ENCODE measurements around the gene SANBR. TPM values are rescaled to one million over a fixed set of nuclear protein-coding genes. Genes with fewer than 3 reads are reported as not detected.
"Not testable (repeated sequence)": the region's sequence is repeated elsewhere in the genome, so short reads cannot be mapped to it uniquely, and the experiment has no call there.

The SANBR gene
- 8.5 and 16.0 TPM in 2 replicates for total RNA-seq

GRCh38 chr2:61065714-61066709, at the start of gene SANBR:
Gene SANBR (plus strand): TSS chr2:61065871. CDS start chr2:61070351, 4,480 bp downstream.
- DNase-seq (ENCODE audit: extremely low read depth, low read depth, low spot score) = no peak

GRCh38 chr2:61015976-61016375, 49.7 kb upstream of the SANBR start:
- no peak for DNase-seq (ENCODE audit: extremely low read depth, low read depth, low spot score)

DNA sequence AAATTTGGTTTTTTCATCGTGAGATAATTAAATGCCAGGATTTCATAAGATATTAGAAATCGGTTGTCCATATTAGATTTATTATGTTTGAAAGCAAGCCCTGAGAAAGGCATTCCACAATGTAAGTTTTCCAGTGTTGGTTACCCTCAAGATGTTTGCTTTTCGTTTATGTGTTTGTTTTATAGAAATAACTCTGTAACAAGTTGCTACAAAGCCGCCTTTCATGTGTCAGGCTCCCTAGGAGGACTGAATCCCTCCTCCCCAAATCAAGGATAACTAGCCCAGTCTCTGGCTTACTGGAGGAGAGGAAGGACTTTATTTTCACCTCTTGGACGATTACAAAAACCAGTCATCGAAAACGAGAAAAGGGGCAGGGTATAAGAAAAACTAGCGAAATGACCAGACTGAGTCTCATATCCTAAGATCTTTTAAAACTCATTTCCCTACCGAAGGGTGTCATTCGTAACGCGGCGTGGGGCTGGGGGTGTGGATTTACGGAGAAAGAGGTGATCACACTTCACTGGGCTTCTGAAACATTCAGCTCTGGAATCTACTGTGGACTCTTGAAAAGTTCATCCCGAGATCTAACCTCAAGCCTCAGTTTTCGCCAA, 49.2 kb upstream of the SANBR start:
- DNase-seq (ENCODE audit: extremely low read depth, low read depth, low spot score) = no peak

DNA sequence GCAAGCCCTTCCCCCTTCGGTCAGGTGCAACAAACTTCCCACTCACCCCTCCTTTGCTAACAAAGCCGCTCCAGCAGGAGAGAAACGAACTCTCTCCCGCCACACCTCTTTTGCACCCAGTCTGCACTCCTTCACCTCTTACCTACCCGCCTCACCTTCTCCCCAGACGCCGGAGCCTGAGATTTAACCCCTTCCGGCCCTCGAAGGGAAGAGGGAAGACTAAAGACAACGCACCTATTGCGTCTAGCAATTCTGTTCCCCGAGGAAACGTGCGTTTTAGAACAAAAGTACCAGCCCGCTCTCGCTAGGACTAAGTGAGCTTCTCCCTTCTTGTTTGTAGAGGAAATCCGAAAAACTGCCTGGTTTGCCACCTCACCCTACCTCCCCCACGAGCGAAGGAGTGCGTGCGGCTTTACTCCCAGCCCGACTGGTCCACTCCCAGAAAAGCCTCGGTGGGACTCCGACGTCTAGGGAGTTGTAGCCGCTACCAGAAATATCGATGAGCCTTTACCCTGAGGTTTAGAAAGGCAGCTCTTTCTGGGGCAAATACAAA, 48.6 kb upstream of the SANBR start:
- DNase-seq (ENCODE audit: extremely low read depth, low read depth, low spot score) = peak; percentile 71

DNA sequence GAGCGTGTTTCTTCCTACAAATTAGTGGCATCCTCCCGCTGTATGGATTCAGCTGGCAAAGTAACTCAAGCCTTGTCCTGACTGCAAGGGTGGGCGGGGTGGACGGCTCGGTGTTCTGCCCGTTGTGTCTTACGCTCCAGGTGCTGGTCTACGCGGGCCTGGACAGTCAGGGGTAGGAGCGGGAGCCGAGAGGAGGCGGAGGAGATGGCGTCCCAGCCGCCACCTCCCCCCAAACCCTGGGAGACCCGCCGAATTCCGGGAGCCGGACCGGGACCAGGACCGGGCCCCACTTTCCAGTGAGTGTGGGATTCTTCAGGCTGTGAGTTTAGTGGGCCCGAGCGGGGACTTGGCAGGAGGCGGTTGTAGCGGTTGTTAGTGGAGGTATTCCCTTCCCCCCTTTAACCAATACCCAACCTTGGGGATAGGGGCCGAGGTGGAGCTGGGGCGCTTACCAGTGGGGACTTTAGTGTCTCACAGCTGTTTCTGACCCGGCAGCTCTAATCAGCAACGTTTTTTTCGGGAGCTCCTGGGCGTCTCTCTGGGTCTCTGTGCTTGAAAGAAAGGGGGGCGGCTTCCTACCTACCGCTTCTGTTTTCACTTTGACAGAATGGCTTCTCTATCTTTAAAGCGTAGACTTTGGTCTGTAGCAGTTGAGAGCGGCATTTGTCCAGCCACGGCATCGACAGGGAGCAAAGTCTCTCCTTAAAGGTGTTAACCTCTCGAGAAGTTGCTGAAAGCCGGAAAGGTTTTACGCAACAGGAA, 47.9 kb upstream of the SANBR start, which contains the start of the genes PEX13 and PUS10:
PEX13 (plus strand) TSS at position 165 of the 762 bp plus-strand sequence; CDS start at position 205, 40 bp downstream.
PUS10 (minus strand) TSS at position 700 of the 762 bp plus-strand sequence. CDS start 6,365 bp downstream, outside the sequence.
- DNase-seq (ENCODE audit: extremely low read depth, low read depth, low spot score) = no peak

- peak; percentile 51 for DNase-seq (ENCODE audit: extremely low read depth, low read depth, low spot score)
Measured at GRCh38 chr2:61018318-61018755, 47.3 kb upstream of the SANBR start.

- DNase-seq (ENCODE audit: extremely low read depth, low read depth, low spot score) = no peak
Measured at GRCh38 chr2:61018798-61019197, 46.9 kb upstream of the SANBR start.

DNA sequence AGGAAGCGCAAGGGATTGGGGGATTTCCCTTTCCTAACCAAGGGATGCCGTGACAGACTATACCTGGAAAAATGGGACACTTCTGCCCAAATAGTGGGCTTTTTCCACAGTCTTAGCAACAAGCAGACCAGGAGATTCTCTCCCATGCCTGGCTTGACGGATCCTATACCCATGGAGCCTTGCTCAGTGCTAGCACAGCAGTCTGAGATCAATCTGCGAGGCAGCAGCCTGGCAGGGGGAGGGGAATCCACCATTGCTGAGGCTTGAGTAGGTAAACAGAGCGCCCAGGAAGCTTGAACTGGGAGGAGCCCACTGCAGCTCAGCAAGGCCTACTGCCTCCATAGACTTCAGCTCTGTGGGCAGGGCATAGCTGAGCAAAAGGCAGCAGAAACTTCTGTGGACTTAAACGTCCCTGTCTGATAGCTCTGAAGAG, 44.4 kb upstream of the SANBR start:
- no peak for DNase-seq (ENCODE audit: extremely low read depth, low read depth, low spot score)

GRCh38 chr2:61023670-61024069, 42.0 kb upstream of the SANBR start:
- no peak for DNase-seq (ENCODE audit: extremely low read depth, low read depth, low spot score)

DNA sequence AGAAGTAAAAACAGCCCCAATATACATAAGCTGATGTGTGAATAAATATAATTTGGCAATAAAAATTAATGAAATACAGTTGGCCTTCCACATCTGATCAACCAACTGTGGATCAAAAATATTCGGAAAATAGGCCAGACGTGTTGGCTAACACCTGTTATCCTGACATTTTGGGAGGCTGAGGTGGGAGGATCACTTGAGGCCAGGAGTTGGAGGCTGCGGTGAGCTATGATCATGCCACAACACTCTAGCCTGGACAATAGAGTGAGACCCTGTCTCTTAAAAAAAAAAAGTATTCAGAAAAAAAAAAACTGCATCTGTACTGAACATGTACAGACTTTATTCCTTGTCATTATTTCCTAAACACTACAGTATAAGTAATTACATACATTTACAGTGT, 36.1 kb upstream of the SANBR start:
- DNase-seq (ENCODE audit: extremely low read depth, low read depth, low spot score) = no peak

- not testable (repeated sequence) for DNase-seq (ENCODE audit: extremely low read depth, low read depth, low spot score)
Measured at GRCh38 chr2:61034592-61034991, 31.1 kb upstream of the SANBR start.

GRCh38 chr2:61036643-61037042, 29.0 kb upstream of the SANBR start:
- DNase-seq (ENCODE audit: extremely low read depth, low read depth, low spot score) = not testable (repeated sequence)

GRCh38 chr2:61042807-61043206, 22.9 kb upstream of the SANBR start:
- DNase-seq (ENCODE audit: extremely low read depth, low read depth, low spot score) = no peak

DNA sequence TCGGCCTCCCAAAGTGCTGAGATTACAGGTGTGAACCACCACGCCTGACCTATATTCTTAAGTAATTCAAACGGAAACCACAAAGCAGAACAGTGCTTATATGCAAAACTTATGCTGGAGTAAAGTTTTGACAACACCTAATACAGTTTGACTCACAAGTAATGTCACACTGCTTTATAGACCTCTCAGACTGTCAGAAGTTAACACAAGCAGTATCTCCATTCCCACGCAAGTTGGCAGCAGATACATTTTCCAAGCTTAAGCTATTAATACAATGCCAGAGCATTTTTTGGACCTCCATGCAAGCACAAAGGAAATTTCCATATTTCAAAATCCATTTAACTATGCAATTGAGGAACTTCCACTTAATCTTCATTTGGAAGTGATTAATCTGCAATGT, 21.0 kb upstream of the SANBR start:
- no peak for DNase-seq (ENCODE audit: extremely low read depth, low read depth, low spot score)

GRCh38 chr2:61045226-61045625, 20.4 kb upstream of the SANBR start:
- no peak for DNase-seq (ENCODE audit: extremely low read depth, low read depth, low spot score)

DNA sequence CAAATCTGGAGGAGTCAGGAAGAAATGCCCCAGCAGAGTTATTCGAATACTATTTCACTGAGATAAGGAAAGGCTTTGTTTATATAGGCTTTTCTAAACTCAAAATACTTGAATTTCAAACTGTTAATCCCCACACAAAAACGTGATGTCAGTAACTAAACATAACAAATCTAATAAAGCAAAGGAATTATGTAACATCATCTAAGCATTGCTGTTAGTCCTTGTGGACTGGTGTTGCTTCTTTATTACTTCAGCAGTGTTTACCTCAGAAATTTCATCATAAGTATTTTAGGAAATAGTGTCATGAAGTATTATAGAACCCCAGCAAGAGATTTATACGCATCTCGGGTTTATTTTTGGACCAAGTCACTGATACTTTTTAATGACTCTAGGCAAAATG, 19.7 kb upstream of the SANBR start:
- no peak for DNase-seq (ENCODE audit: extremely low read depth, low read depth, low spot score)

DNA sequence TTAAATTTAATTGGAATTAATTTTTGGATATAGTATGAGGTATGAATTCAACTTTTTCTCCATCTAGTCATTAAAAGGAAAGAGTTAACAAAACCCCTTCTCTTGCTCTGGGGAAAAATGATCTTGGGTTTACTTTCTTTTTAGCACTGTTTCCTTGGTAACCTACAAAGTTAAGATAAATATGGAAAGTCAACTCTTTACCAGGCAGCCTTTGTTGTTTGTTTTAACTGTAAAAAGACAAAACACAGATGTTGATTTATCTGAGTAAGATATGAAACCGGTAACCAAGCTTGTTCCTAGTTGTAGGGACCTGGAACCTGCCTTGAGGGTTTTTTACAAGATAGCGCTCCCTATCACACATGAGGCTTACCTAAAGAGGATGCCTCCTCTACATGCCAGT, 10.1 kb upstream of the SANBR start:
- no peak for DNase-seq (ENCODE audit: extremely low read depth, low read depth, low spot score)

- DNase-seq (ENCODE audit: extremely low read depth, low read depth, low spot score) = no peak
Measured at GRCh38 chr2:61057562-61057961, 8.1 kb upstream of the SANBR start.

GRCh38 chr2:61059382-61059781, 6.3 kb upstream of the SANBR start:
- no peak for DNase-seq (ENCODE audit: extremely low read depth, low read depth, low spot score)

DNA sequence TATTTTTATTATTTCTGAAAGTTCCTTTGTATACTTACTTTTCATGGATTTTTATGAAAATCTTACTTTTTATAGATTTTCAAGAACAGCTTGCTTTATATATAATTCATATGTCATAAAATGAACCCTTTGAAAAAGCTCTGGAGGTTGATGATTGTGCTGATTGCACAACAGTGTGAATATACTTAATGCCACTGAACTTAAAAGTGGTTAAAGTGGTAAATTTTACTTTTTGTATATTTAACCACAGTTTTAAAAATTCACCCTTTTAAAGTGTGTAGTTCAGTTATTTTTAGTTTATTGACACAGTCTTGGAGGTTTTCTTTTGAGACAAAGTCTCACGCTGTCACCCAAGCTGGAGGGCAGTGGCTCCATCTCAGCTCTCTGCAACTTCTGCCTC, 8.4 kb downstream of the SANBR start:
- DNase-seq (ENCODE audit: extremely low read depth, low read depth, low spot score) = no peak

- DNase-seq (ENCODE audit: extremely low read depth, low read depth, low spot score) = no peak
Measured at GRCh38 chr2:61085883-61086282, 20.2 kb downstream of the SANBR start.

All from glomerular endothelial cell (primary cell).